IMR-90 (cell line): Measurements from ENCODE around the gene FARS2. TPM values are rescaled to one million over a fixed set of nuclear protein-coding genes. Genes with fewer than 3 reads are reported as not detected.

Source experiments
- ATAC-seq: fragments of 200-7000 bp; cut with Tn5 transposase; 2 replicates; pipeline ENCODE4 v1.9.1; 2020; ENCODE audit warnings: low read depth, mild to moderate bottlenecking, moderate library complexity
- BruUV-seq: library from RNA; stranded (reverse); fragments of 400-500 nt; replicated peaks from 2 replicates; lab custom pipeline; 2021; lab: Mats Ljungman, UMichigan
- CTCF ChIA-PET: fragments of 300-600 bp; formaldehyde crosslinking; extraction: SDS; loops from one replicate; lab custom pipeline; 2021; ENCODE audit warnings: antibody characterized with exemption; lab: Yijun Ruan, JAX
- POLR2A ChIA-PET: fragments of 300-600 bp; sonication (Branson Sonifier 250); formaldehyde crosslinking; loops from one replicate; lab custom pipeline; 2022; ENCODE audit warnings: antibody characterized with exemption; ENCODE audit not compliant: unreplicated experiment; lab: Charles Lee
- DNase-seq: peaks from one replicate; pipeline ENCODE4 v3.0.0; 2013
- H2AFZ ChIP-seq: replicated peaks from 2 replicates; pipeline ENCODE3; 2013; ENCODE audit warnings: low read length, mild to moderate bottlenecking; ENCODE audit not compliant: poor library complexity
- H2AK5ac ChIP-seq: 2 replicates; pipeline ENCODE4 v1.6.1; 2013; ENCODE audit warnings: low read depth, low read length, inconsistent platforms
- H2AK9ac ChIP-seq: replicated peaks from 2 replicates; pipeline ENCODE3; 2013; ENCODE audit warnings: mild to moderate bottlenecking, low read depth, low read length, moderate library complexity; ENCODE audit not compliant: poor library complexity
- H2BK120ac ChIP-seq: 2 replicates; pipeline ENCODE4 v1.6.1; 2013; ENCODE audit warnings: low read depth, low read length, inconsistent platforms
- H2BK15ac ChIP-seq: 3 replicates; pipeline ENCODE4 v1.6.1; 2013; ENCODE audit warnings: low read depth, low read length, inconsistent platforms
- H2BK20ac ChIP-seq: 2 replicates; pipeline ENCODE4 v1.6.1; 2013; ENCODE audit warnings: low read depth, mild to moderate bottlenecking, inconsistent platforms, low read length, moderate library complexity
- H2BK5ac ChIP-seq: 2 replicates; pipeline ENCODE4 v1.6.1; 2013; ENCODE audit warnings: mild to moderate bottlenecking, low read depth, low read length, inconsistent platforms; ENCODE audit not compliant: poor library complexity, severe bottlenecking
- H3K14ac ChIP-seq: replicated peaks from 2 replicates; pipeline ENCODE4 v1.6.1; 2013; ENCODE audit warnings: low read depth, low read length, inconsistent platforms
- H3K18ac ChIP-seq: 2 replicates; pipeline ENCODE4 v1.6.1; 2013; ENCODE audit warnings: low read depth, low read length, control low read depth
- H3K23ac ChIP-seq: 2 replicates; pipeline ENCODE4 v1.6.1; 2013; ENCODE audit warnings: low read depth, low read length, inconsistent platforms
- H3K27ac ChIP-seq: 2 replicates; pipeline ENCODE4 v1.5.1; 2013; ENCODE audit warnings: mild to moderate bottlenecking, control low read depth, low read length; ENCODE audit not compliant: insufficient read depth
- H3K27me3 ChIP-seq: 2 replicates; pipeline ENCODE4 v1.6.1; 2013; ENCODE audit warnings: low read length; ENCODE audit not compliant: control insufficient read depth, insufficient read depth
- H3K36me3 ChIP-seq: 2 replicates; pipeline ENCODE4 v1.6.1; 2013; ENCODE audit warnings: low read length, mixed read lengths; ENCODE audit not compliant: control insufficient read depth, insufficient read depth
- H3K4ac ChIP-seq: 2 replicates; pipeline ENCODE4 v1.6.1; 2013; ENCODE audit warnings: low read depth, low read length, inconsistent platforms
- H3K4me1 ChIP-seq: 2 replicates; pipeline ENCODE4 v1.6.1; 2013; ENCODE audit warnings: low read length, mixed read lengths; ENCODE audit not compliant: control insufficient read depth, insufficient read depth
- H3K4me2 ChIP-seq: 2 replicates; pipeline ENCODE4 v1.6.1; 2013; ENCODE audit warnings: low read depth, mild to moderate bottlenecking, control low read depth, low read length, moderate library complexity
- H3K4me3 ChIP-seq: 2 replicates; pipeline ENCODE4 v1.5.1; 2013; ENCODE audit warnings: low read depth, mild to moderate bottlenecking, control low read depth, low read length, moderate library complexity; ENCODE audit not compliant: insufficient read depth
- H3K56ac ChIP-seq: 2 replicates; pipeline ENCODE4 v1.6.1; 2013; ENCODE audit warnings: low read length, inconsistent platforms; ENCODE audit not compliant: insufficient read depth; ENCODE audit errors: extremely low read depth
- H3K79me1 ChIP-seq, 2 experiments: 2 replicates each; pipeline ENCODE4 v1.6.1; 2013; ENCODE audit warnings: low read length in 2 of 2, inconsistent platforms in 1 of 2, low read depth in 1 of 2
- H3K9ac ChIP-seq: 2 replicates; pipeline ENCODE4 v1.6.1; 2013; ENCODE audit warnings: low read depth, low read length, control low read depth
- H3K9me1 ChIP-seq: 2 replicates; pipeline ENCODE4 v1.6.1; 2013; ENCODE audit warnings: low read length, inconsistent platforms; ENCODE audit not compliant: insufficient read depth
- H3K9me3 ChIP-seq: 2 replicates; pipeline ENCODE4 v1.6.1; 2013; ENCODE audit warnings: low read length; ENCODE audit not compliant: control insufficient read depth, insufficient read depth
- H4K20me1 ChIP-seq: 2 replicates; pipeline ENCODE4 v1.6.1; 2013; ENCODE audit warnings: low read length, inconsistent platforms; ENCODE audit not compliant: insufficient read depth
- H4K5ac ChIP-seq: 2 replicates; pipeline ENCODE4 v1.6.1; 2013; ENCODE audit warnings: mild to moderate bottlenecking, low read depth, low read length, control low read depth
- H4K8ac ChIP-seq, 2 experiments: 2 replicates each; pipeline ENCODE4 v1.6.1; 2013; ENCODE audit warnings: low read depth in 2 of 2, low read length in 2 of 2, control low read depth in 1 of 2, inconsistent platforms in 1 of 2
- H4K91ac ChIP-seq: 2 replicates; pipeline ENCODE4 v1.6.1; 2013; ENCODE audit warnings: low read depth, low read length, inconsistent platforms; ENCODE audit not compliant: insufficient read depth
- MAFK ChIP-seq: IDR thresholded peaks from 2 replicates; pipeline ENCODE4 v1.6.1; 2012; ENCODE audit warnings: low read depth, low read length, improper control_type of control experiment
- MAZ ChIP-seq: IDR thresholded peaks from 2 replicates; pipeline ENCODE4 v1.6.1; 2012; ENCODE audit warnings: low read depth, mild to moderate bottlenecking, low read length, improper control_type of control experiment, moderate library complexity, borderline replicate concordance
- WGBS, 2 experiments: methylation state at CpG; one replicate each; pipeline versions ENCODE4 v1.1.5 to v1.1.7; 2013; ENCODE audit warnings: missing lambda C conversion rate in 2 of 2; ENCODE audit not compliant: insufficient read length in 1 of 2; ENCODE audit errors: extremely low coverage in 2 of 2; 5-methylcytosine and 5-hydroxymethylcytosine counted together
- dilution Hi-C: fragments of 300-500 bp; cut with HindIII; formaldehyde crosslinking; loops from one replicate; pipeline ENCODE4 v1.14.3; 2018; ENCODE audit warnings: low sequenced_read_pairs; ENCODE audit not compliant: unreplicated experiment
- in situ Hi-C: fragments of 300-500 bp; cut with MboI; formaldehyde crosslinking; loops from 3 replicates; pipeline ENCODE4 v1.14.3; 2019; ENCODE audit warnings: low sequenced_read_pairs, inconsistent platforms, mixed read lengths
- intact Hi-C: fragments of 100-400 bp; cut with micrococcal nuclease; formaldehyde crosslinking; loops from 2 replicates; pipeline ENCODE4 v1.10.0; 2022
- polyA plus RNA-seq, 3 experiments: library from polyadenylated mRNA; depleted of rRNA; stranded (reverse); fragments of >200 nt; gene quantifications; 2 replicates each; pipeline ENCODE4 v1.2.3, GENCODE V29; 2012; ENCODE audit warnings: low replicate concordance in 1 of 3
- total RNA-seq: library from RNA; depleted of rRNA; stranded (reverse); fragments of >200 nt; gene quantifications from 2 replicates; pipeline ENCODE4 v1.2.3, GENCODE V29; 2012

The FARS2 gene
- total and polyA plus RNA-seq, 2 of the 4 experiments (the other 2 are of a cell fraction) = 12.1 to 28.9 TPM

DNA sequence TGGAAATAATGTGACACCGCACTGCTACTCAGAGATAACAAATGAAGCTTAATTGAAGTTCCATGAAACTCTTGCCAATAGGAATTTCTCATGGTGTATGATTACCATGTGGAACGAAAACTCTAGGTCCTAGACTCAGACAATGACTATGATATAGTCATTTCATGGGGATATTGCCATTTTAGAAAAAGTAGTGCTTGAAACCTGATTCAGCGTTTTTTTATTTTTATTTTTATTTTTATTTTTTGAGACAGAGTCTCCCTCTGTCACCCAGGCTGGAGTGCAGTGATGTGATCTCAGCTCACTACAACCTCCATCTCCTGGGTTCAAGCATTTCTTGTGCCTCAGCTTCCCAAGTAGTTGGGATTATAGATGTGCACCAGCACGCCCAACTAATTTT lies 253.9 kb downstream of the FARS2 start:
- H3K56ac ChIP-seq = no peak overlapping the region
- no peak overlapping the region for H3K27ac ChIP-seq
- no peak overlapping the region for H3K14ac ChIP-seq
- no peak overlapping the region for H2AK9ac ChIP-seq
- no peak overlapping the region for H3K9ac ChIP-seq
- BruUV-seq = no TSS peak
- H4K8ac ChIP-seq = no peak overlapping the region
- dilution Hi-C loops (no loop called here), intact Hi-C loops (no loop called here), in situ Hi-C loops (no loop called here)
- no peaks in the 10 kb centered on the region for H3K79me1 ChIP-seq
- DNase-seq (no peak), ATAC-seq (no peak)
- H3K4me1 ChIP-seq = peaks cover 2% of the 10 kb centered on the region
- ChIA-PET POLR2A (no interaction called here), CTCF (no interaction called here)
- H4K91ac ChIP-seq = no peak overlapping the region
- H4K20me1 ChIP-seq = no peaks in the 10 kb centered on the region
- H3K4ac ChIP-seq = no peak overlapping the region
- no peak overlapping the region for H2BK15ac ChIP-seq
- no peaks in the 10 kb centered on the region for H3K27me3 ChIP-seq
- no peak overlapping the region for H4K5ac ChIP-seq
- no peak overlapping the region for H2BK120ac ChIP-seq
- H3K18ac ChIP-seq = no peak overlapping the region
- H2BK20ac ChIP-seq = no peak overlapping the region
- H3K9me1 ChIP-seq = peaks cover 2% of the 10 kb centered on the region; the same call in 1 of the 2 replicates
- no CpG with 5 or more reads among the region's 4 CpGs for WGBS, 2 experiments
- no peak overlapping the region for H3K4me3 ChIP-seq
- H3K9me3 ChIP-seq = no peaks in the 10 kb centered on the region
- no peak overlapping the region for H3K4me2 ChIP-seq
- no peak overlapping the region for H2BK5ac ChIP-seq
- no peak overlapping the region for H3K23ac ChIP-seq
- H2AFZ ChIP-seq = no peak overlapping the region
- TF ChIP-seq MAZ (no peak), MAFK (peak; percentile 55)
- no peak overlapping the region for H2AK5ac ChIP-seq
- H3K36me3 ChIP-seq = no peaks in the 10 kb centered on the region
